Activated naive CD4-positive, alpha-beta T cell treated with anti-CD3 and anti-CD28 coated beads, Interleukin-2, amount 10 ng/mL, durations not matched to agents 5 hours and 36 hours (primary cell): ENCODE measurements around the gene OR1N2. TPM values are rescaled to one million over a fixed set of nuclear protein-coding genes. Genes with fewer than 3 reads are reported as not detected.

ENCODE experiments used
- total RNA-seq, 2 experiments: library from RNA; stranded (reverse); gene quantifications; one replicate each; pipeline ENCODE4 v1.2.3, GENCODE V29; 2021

The OR1N2 gene, protein sequence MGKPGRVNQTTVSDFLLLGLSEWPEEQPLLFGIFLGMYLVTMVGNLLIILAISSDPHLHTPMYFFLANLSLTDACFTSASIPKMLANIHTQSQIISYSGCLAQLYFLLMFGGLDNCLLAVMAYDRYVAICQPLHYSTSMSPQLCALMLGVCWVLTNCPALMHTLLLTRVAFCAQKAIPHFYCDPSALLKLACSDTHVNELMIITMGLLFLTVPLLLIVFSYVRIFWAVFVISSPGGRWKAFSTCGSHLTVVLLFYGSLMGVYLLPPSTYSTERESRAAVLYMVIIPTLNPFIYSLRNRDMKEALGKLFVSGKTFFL
- not detected for total RNA-seq

DNA sequence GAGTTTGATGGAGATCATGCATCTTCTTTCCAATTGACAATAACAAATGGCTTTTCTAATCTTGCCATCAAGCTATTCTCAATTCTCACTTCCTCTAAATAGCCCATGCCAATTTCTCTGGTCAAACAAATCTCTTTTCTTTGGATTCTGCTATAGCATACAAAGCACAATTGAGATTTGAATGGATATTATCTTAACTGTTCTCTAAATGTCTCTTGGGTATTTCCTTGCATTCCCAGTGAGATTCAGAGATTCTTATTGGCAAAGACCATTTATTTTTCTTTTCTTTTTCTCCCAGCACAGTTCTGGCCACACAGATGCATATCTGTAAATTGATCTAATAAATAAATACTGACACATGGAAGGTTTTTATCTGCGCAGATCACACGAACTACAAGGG, at the start of gene OR1N2:
OR1N2 (plus strand) TSS at position 301 of the 400 bp plus-strand sequence. CDS start 100 bp downstream, outside the sequence.

DNA sequence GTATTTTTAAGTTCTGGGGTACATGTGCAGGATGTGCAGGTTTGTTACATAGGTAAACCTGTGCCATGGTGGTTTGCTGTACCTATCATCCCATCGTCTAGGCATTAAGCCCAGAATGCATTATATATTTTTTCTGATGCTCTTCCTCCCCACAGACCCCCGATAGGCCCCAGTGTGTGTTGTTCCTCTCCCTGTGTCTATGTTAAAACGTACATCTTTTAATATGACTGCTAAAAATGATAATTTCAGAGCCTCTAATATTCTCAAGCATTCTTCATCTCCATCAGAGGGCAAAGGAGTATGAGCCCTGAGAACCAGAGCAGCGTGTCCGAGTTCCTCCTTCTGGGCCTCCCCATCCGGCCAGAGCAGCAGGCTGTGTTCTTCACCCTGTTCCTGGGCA, 42.4 kb upstream of the OR1N2 start, which contains the start of gene OR1J2:
OR1J2 (plus strand) TSS at position 301 of the 400 bp plus-strand sequence; CDS start at position 301, 0 bp downstream.

DNA sequence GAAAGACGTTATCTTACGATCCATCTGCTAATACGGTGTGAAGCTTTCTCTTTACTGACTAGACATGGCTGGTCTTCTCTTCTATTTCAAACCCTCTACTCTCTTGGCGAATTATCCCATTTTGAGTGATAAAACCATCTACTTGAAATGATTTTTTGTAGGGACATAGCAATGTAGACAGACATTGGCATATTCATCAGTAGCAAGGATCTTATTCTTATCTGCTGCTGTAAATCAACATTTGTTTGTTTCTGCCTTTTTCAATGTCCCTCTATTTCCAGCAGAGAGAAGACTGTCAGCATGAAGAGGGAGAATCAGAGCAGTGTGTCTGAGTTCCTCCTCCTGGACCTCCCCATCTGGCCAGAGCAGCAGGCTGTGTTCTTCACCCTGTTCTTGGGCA, 34.1 kb upstream of the OR1N2 start, which contains the start of gene OR1J4:
OR1J4 (plus strand) TSS at position 301 of the 400 bp plus-strand sequence; CDS start at position 301, 0 bp downstream.

DNA sequence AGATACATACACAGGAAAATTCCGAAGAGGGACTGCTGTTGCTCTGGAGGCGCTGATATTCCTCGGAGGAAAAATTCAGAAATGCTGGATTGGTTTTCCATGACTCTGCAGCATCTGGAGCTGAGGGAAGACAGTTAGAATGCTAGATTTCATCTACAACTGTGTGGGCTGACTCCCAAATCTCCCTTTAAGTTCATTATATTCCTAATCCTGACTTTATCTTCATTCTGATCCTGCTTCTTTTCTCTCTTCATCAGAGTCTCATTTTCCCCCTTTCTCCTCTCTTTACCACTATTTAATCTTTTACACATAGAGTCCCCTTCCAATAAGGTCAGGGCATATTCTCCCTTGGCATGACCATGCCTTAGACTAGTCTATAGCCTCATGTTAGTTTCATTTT, 25.7 kb upstream of the OR1N2 start, which contains the start of gene OR1N1:
OR1N1 (minus strand) TSS at position 101 of the 400 bp plus-strand sequence; CDS start at position 101, 0 bp downstream.

DNA sequence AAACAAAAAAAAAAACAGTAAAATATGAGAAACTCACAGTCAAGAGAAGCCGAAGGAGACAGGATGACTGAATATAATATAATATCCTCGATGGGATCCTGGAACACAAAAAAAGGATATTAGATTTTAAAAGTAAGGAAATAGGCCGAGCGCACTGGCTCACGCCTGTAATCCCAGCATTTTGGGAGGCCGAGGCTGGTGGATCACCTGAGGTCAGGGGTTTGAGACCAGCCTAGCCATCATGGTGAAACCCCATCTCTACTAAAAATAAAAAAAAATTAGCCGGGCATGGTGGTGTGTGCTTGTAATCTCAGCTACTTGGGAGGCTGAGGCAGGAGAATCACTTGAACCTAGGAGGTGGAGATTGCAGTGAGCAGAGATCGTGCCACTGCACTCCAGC, 30.4 kb downstream of the OR1N2 start, which contains the start of gene OR1L8:
OR1L8 (minus strand) TSS at position 101 of the 400 bp plus-strand sequence. CDS start 14,907 bp downstream, outside the sequence.

Other genes with a start within 250 kb of the OR1N2 start
- gene PTGS1, start 182.1 kb upstream of the OR1N2 start, total RNA-seq = not detected
- not detected for gene OR1J1, start 75.2 kb upstream of the OR1N2 start, total RNA-seq
- gene OR1J2, start 42.3 kb upstream of the OR1N2 start, total RNA-seq = not detected
- not detected for gene OR1J4, start 34.0 kb upstream of the OR1N2 start, total RNA-seq
- gene OR1N1, start 25.8 kb upstream of the OR1N2 start, total RNA-seq = not detected
- gene OR1L8, start 30.3 kb downstream of the OR1N2 start, total RNA-seq = not detected
- gene OR1Q1, start 61.6 kb downstream of the OR1N2 start, total RNA-seq = not detected
- not detected for gene OR1B1, start 104.5 kb downstream of the OR1N2 start, total RNA-seq
- gene OR1L1, start 108.6 kb downstream of the OR1N2 start, total RNA-seq = not detected
- gene OR1L3, start 122.0 kb downstream of the OR1N2 start, total RNA-seq = not detected
- gene OR1L4, start 170.9 kb downstream of the OR1N2 start, total RNA-seq = not detected
- not detected for gene OR1L6, start 189.2 kb downstream of the OR1N2 start, total RNA-seq
- gene OR5C1, start 235.8 kb downstream of the OR1N2 start, total RNA-seq = not detected
- not detected for gene OR1K1, start 247.0 kb downstream of the OR1N2 start, total RNA-seq